CD1c-positive myeloid dendritic cell (primary cell): ENCODE measurements around the gene MLH3.
"Not testable (repeated sequence)": the region's sequence is repeated elsewhere in the genome, so short reads cannot be mapped to it uniquely, and the experiment has no call there.

Experiments
- DNase-seq: peaks from one replicate; pipeline ENCODE4 v3.0.0-alpha.2; 2016; ENCODE audit errors: extremely low spot score

MLH3 gene

GRCh38 chr14:75025876-75026275 is 25.4 kb downstream of the MLH3 start:
- no peak for DNase-seq

DNA sequence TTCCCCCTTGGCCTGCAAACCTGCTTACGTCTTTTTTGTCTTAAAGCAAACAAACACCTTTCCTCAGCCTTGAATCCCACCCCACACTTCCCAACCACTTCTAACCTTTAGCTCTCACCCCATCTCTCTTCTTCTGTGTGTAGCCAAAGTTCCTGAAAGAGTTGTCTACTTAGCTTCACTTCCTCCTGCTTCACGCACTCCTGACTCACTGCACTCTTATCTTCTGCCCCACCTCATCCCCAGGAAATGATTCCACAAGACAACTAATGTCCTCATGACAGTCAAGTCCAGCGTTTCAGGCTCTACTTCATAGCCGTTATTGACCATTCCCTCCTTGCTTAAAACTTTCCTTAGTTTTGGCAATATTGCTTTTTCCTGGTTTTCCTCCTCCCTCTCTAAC is 26.2 kb downstream of the MLH3 start:
- DNase-seq: peak; percentile 53

DNA sequence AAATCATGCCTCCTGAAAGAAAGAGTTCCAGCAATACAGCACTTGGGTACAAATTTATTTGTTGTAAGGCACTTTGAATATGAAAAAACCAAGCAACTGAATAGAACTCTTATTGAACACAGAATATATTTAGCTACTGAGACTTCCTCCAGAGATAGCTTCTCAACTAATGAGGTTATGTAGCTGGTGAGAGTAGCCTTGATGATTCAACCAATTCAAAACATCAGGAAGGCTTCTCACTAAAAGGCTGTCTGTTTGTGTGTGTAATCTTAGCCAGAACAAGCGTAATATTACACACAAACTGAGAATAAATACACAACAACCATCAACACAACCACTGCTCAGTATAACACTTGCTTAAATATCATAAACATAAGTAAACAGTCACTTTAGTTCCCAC is 28.2 kb downstream of the MLH3 start:
- no peak for DNase-seq

DNA sequence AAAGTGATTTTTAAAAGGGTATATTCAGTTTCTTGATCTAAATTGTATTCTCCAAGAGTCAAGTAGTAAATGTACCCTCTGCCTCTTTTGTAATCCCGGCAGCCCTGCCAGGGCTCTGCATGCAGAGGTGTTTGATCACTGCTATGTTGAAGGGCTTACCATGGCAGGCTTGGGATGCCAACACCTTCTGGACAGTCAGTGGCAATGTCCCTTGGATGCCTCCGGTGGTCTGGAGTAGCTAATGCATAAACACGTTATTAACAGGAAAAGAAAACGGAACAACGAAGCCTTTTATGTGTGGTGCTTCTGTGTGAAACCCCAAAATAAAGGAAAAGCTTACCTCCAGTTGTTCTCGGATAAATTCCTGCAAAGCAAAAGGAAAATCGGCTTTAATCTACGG is 28.6 kb downstream of the MLH3 start:
- peak; percentile 12 for DNase-seq

- DNase-seq: no peak
Measured at GRCh38 chr14:75018694-75019093, 32.6 kb downstream of the MLH3 start.

- DNase-seq: no peak
Measured at GRCh38 chr14:75016815-75017214, 34.5 kb downstream of the MLH3 start.

DNA sequence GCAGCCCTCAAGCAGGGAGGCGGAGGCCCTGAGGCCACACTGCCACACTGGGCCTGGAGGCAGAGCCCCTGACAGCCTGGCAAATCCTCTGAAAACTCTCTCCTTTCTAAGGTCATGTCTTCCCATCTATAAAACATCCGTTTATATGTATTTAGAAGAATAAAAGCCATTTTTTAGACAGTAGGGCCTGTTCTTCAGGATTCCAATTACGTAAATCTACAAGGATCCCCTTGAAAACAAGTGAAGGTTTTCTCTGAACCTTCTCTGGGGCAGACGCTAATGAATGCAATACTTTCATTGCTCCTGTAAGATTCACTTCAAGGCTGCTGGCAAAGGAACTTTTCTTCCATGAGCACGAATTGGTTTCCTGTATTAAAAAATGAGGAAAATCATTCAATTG is 35.8 kb downstream of the MLH3 start:
- no peak for DNase-seq

DNA sequence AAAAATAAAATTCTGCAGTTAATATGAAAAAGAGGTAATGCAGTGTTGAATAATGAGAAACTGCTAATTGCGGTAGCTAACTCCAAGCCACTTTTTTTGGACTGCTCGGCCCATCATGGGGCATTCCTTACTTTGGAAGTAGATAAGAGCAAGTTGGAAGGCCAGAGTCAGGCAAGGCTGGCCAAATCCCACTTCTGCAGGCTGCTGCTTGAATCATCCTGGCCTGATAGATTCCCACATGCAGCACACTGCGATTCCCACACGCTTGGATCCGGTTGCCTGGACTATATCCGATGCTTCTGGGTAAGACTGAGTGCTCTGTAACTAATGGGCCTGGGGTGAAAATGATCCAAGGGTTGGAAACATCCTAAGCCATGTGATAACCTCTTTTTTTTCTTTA is 38.0 kb downstream of the MLH3 start:
- no peak for DNase-seq

GRCh38 chr14:75011356-75011994 is 39.8 kb downstream of the MLH3 start:
- DNase-seq: no peak

DNA sequence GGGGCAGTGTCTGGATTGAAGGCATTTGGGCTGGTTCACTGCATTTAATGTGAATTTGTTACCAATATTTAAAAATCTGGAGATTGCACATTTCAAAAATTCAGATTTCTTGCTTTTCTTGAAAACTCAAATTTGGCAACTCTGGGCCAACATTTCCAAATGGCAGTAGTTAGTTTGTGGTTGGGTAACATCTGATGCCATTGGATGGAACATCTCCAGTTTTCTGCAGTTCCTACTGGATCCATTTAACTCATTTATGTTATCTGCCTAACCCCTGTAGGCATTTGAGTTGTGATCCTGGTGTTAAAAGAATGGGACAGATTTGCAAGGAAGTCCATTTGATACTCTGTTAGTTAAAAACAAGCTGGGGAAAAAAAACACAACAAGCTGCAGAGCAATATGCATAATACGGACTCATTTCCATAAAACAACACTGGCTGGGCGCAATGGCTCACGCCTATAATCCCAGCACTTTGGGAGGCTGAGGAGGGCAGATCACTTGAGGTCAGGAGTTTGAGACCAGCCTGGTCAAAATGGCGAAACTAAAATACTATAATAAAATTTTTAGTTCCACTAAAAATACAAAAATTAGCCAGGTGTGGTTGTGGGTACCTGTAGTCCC is 40.7 kb downstream of the MLH3 start:
- no peak for DNase-seq

- no peak for DNase-seq
Measured at GRCh38 chr14:75009176-75009575, 42.1 kb downstream of the MLH3 start.

GRCh38 chr14:75005357-75005756 is 45.9 kb downstream of the MLH3 start:
- no peak for DNase-seq

DNA sequence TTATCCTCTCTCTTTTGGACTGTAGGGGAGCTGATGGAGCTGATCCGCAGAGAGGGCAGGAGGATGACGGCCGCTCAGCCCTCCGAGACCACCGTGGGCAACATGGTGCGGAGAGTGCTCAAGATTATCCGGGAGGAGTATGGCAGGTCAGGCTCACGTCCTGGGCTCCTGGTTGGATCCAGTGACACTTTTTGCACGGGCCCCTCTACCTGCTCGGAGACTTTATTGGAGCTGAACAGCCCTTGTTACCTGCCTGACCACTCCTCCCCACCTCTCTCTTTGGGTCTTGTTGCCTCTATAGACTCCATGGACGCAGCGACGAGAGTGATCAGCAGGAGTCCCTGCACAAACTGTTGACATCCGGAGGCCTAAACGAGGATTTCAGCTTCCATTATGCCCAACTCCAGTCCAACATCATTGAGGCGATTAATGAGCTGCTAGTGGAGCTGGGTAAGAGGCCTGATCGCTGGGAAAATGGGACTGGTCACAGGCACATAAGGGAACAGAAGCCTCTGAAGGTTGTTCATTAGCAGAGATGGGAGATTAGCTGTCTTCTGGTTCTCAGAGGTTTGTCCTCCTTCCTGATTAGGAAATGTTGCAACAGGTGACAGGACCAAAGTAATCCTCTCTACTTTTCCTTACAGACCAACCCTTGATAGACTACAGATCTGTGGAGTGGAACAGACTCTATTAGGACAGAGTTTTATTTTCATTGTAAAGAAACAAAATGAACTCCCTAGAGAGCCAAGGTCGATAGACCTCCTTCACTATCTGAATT is 47.8 kb downstream of the MLH3 start:
- peak; percentile 10 for DNase-seq

GRCh38 chr14:75002392-75003249 is 48.6 kb downstream of the MLH3 start, which contains the start of gene EIF2B2:
EIF2B2 (plus strand) TSS chr14:75002921; CDS start chr14:75002991, 70 bp downstream.
- peak; percentile 98 for DNase-seq

GRCh38 chr14:75001899-75002298 is 49.4 kb downstream of the MLH3 start:
- DNase-seq: no peak

GRCh38 chr14:75001261-75001660 is 50.0 kb downstream of the MLH3 start:
- DNase-seq: no peak

DNA sequence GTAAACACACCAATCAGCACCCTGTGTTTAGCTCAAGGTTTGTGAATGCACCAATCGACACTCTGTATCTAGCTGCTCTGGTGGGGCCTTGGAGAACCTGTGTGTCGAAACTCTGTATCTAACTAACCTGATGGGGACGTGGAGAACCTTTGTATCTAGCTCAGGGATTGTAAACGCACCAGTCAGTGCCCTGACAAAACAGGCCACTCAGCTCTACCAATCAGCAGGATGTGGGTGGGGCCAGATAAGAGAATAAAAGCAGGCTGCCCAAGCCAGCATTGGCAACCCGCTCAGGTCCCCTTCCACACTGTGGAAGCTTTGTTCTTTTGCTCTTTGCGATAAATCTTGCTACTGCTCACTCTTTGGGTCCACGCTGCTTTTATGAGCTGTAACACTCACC is 55.5 kb downstream of the MLH3 start:
- DNase-seq: not testable (repeated sequence)

DNA sequence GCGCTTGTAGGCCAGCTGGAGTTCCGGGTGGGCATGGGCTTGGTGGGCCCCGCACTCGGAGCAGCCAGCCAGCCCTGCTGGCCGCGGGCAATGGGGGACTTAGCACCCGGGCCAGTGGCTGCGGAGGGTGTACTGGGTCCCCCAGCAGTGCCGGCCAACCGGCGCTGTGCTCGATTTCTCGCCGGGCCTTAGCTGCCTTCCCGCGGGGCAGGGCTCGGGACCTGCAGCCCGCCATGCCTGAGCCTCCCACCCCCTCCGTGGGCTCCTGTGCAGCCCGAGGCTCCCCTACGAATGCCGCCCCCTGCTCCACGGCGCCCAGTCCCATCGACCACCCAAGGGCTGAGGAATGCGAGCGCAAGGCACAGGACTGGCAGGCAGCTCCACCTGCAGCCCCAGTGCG is 57.1 kb downstream of the MLH3 start:
- not testable (repeated sequence) for DNase-seq

GRCh38 chr14:74988993-74989392 is 62.3 kb downstream of the MLH3 start:
- DNase-seq: no peak

- no peak for DNase-seq
Measured at GRCh38 chr14:74988131-74988530, 63.1 kb downstream of the MLH3 start.

GRCh38 chr14:74985806-74986205 is 65.5 kb downstream of the MLH3 start:
- DNase-seq: no peak

DNA sequence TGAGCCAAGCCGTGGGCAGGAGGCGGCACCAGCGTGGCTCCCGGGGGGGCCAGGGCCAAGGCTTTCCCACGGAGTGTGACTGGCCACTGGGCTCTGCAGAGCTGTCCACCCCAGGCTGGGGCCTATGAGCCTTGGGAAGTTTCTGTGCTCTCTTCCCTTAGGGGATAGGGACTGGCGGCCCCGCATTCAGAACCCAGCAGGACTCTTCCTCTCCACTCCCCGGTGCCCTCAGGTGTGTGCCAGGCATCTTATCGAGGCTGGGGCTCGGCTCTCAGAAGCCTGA is 66.3 kb downstream of the MLH3 start:
- DNase-seq: no peak
